Right hindlimb (tissue), 1 donor: ENCODE measurements around the gene RECQL5.
"Not testable (repeated sequence)": the region's sequence is repeated elsewhere in the genome, so short reads cannot be mapped to it uniquely, and the experiment has no call there.

Experiments used
- DNase-seq: peaks from one replicate; pipeline ENCODE4 v3.0.0-alpha.2; 2018

The RECQL5 gene

DNA sequence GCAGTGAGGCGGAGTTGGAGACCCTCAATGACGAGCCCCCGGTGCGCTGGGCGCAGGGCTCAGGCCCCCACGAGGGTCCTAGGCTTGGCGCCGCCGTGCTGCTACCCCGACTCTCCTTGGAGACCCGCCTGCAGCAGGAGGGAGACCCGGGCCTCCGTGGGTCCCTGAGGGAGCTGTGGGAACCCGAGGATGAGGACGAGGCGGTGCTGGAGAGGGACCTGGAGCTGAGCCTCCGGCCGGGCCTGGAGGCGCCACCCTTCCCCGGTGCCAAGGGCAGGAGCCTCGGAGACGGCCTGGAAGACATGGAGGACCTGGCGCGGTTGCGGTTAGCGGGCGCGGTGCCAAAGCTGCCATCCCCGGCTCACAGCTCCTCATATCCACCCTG lies 77.0 kb downstream of the RECQL5 start:
- DNase-seq, result no peak

- peak; percentile 96 for DNase-seq
Measured at GRCh38 chr17:75589012-75589918, 77.7 kb downstream of the RECQL5 start.

DNA sequence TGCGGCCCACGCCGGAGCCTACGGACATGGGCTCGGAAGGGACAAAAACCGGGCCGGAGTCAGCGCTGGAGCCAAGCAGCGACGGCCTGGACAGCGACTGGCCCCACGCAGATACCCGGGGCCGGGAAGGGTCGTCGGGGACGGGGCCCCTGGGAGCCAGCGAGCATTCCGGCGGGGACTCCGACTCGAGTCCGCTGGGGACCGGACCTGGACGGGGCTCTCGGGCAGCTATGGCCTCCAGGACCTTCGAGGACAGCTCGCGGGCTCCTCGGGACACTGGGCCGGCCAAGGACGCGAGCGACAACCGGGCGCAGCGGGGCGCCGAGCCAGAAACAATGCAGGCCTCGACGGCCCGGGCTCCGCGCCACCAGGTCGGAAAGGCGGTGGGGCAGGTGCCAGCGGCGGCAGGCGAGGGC lies 78.3 kb downstream of the RECQL5 start:
- no peak for DNase-seq

DNA sequence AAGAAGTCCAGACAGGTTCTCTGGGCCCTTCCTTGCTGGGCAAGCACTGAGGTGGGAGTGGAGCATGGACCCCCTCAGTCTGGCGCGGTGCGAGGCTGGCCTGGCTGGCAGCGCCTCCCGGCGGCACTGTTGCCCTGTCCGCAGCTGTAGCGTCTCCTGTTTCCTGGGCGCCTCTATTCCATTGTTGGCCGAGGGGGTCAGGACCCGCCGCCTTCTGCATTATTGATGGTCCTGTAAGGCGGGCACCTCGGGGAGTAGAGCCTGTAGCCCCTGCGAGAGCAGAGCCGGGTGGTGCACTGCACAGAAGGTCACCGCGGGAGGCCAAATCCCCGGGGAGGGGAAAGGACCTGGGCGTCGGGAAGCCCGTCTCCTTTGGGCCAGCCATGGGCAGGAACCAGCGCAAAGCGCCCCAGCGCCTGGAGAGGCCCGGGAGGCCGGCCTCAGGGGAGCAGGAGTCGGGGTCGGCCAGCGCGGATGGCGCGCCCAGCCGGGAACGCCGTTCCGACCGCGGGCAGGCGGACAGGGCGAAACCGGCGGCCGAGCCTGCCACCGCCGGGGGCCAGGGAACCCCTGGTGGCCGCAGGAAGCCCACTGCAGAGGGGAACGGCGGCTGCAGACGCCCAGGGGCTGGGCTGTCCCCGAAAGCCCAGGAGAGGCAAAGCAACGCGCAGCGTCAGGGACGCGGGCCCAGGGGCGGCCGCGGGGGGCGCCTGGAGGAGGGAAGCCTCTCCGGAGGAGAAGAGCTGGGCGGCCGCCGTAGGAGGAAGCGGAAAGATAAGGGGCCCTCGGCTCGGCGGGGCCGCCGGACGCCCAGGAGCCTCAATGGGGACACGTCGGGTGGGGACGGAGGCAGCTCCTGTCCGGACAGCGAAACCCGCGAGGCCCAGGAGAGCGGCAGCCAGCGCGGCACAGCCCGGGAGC lies 79.0 kb downstream of the RECQL5 start, which contains the start of gene MYO15B:
Gene MYO15B (plus strand): TSS at position 126 of the 921 bp plus-strand sequence. CDS start 258 bp downstream, at position 384.
- peak; percentile 80 for DNase-seq

GRCh38 chr17:75584849-75585175 lies 82.1 kb downstream of the RECQL5 start:
- DNase-seq, result no peak

GRCh38 chr17:75583197-75583596 lies 83.8 kb downstream of the RECQL5 start:
- not testable (repeated sequence) for DNase-seq

DNA sequence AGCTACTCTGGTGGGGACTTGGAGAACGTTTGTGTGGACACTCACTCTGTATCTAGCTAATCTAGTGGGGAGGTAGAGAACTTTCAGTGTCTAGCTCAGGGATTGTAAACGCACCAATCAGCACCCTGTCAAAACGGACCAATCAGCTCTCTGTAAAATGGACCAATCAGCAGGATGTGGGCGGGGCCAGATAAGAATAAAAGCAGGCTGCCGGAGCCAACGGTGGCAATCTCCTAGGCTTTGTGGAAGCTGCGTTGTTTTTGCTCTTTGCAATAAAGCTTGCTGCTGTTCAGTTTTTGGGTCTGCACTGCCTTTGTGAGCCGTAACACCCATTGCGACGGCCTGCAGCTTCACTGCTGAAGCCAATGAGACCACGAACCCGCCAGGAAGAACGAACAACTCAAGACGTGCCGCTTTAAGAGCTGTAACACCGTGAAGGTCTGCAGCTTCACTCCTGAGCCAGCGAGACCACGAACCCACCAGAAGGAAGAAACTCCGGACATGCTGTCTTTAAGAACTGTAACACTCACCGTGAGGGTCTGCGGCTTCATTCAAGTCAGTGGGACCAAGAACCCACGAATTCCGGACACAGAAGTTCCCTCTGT lies 85.7 kb downstream of the RECQL5 start:
- DNase-seq, result not testable (repeated sequence)
